Stimulated activated CD4-positive, alpha-beta T cell treated with anti-CD3 and anti-CD28 coated beads, TNF-alpha, amount 100 ng/mL, for 24 hours (primary cell): ENCODE measurements around the gene CNGA1.

Experiments
- DNase-seq, 3 experiments: peaks; one replicate each; pipeline ENCODE4 v3.0.0-alpha.2; 2020; ENCODE audit warnings: low read depth in 3 of 3

CNGA1 gene

DNA sequence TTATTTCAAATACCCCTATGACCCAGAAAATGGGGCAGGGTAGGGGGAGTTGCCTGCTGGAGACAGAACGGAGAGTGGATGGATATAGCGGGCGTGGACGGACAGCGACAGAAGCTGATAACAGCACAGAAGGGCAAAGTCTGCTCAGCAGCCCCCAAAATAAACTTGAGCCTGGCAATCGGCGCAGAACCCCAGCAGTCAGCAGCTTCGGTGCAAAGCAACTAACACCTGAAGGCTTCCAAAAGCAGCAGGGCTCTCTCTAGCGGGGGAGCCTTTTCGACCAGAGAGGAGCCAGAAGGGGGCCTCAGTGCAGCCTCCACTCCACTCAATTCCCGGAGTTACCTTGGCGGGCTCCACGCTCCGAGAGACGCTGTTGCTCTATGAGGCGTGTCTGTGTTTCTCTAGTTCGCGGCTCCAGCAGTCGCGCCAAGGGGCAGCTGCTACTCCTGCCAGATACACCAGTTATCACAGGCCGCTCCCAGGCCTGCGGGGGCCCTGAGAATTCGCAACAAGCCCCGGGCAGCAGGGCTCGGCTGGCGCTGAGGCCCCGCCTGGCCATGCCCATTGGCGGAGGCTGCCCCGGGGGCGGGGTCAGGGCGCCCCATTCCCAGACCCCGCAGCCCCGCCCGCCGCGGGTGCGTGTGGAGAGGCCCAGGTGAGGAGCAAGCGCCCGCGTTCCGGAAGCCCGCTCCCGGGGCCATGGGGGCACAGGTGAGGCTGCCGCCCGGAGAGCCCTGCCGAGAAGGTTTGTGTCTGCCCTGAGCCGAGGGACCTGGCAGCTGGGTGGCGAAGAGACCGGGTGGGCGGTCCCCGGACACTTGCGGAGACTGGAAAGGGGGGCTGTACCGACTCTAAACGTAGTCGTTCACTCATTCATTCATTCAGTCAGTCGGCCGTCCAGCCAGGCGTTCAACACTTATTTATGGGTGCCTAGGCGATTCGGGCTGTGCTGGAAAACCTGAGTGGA, at the start of gene CNGA1, which contains the start of gene NIPAL1:
Gene CNGA1, minus strand, starts transcription at position 541 of the 967 bp plus-strand sequence. CDS start 63,992 bp downstream, outside the sequence.
Gene NIPAL1, plus strand, starts transcription at position 632 of the 967 bp plus-strand sequence. Its CDS starts 68 bp downstream, at position 700.
- DNase-seq: peak; percentile 52 to 75 (median 57)

DNA sequence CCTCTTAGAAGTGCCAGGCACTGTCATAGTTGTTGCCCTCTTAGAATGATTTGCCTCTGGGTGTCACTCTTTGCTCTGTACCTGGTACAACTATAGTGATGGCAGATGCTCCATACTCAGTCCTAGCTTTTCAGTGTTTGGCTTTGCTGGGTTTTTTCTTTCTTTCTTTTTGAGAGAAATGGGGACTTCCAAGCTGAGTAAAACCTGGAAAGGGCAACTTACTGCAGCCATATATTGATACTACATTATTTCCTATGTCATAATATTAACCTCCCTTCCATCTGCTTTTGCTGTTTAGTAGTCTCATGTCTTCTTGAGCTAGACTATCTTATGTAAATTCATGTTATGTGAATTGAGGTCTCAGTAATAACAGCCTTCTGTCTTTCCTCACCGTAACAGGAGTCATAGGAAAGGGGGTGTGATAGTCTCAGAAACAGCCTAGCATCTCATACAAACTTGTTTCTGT, 49.1 kb upstream of the CNGA1 start:
- no peak for DNase-seq

DNA sequence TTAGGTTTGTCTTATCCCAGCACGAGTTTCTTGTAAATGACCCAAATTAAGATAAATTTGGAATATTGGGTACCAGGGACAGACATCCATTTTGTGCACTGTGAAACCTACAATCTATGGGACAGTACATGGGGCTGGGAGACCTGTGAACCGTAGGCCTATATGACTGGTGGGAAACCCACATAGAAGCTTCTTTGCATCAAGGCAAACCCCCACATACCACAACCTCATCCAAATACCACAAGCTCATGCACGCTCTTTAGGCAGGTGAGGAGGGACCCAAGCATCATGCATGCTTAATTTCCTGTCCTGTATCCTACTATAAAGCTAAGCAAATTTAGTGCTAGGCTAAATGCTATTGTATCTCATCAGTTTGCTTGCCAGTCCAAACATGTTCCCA, 47.9 kb upstream of the CNGA1 start:
- DNase-seq: no peak

DNA sequence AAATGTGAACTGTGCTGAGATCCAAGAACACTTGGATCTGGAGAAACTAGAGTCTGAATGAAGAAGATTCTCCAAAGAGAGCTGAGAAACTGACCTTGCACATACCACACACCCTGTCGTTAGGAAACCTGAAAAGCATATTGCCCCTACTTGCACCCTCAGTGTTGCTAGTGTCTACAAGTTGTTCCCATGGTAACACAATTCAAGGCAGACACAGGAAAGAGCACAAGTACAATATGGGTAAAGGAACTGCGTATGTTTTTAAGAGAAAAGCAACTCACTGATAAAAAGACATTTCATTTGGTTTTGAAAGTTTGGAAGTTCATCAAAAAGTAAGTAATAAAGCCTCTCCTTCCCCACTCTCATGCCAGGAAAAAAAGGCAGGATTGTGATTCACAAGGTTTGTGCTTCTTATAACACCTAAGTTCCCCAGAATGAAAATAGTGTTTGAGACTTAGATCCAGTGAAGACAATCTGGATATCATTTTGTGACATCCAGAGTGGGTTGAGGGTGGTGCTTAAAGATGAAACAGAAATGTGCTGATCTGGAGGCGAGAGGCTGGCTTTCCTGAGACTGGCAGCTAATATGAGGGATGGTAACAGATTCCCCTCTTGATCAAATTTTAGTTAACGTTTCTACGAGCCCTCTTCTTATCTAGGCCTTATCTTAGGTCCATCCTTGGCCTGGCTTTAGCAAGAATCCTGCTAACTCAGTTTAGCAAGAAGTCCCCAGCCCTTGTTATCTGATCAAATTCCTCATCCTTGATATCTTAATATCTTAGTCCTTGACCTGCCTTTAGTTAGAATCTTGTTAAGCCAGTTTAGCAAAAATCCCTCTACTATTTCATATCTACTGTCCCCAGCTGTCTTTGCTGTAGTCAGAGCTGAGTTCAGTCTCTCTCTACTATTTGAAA, 42.4 kb upstream of the CNGA1 start:
- DNase-seq: no peak

DNA sequence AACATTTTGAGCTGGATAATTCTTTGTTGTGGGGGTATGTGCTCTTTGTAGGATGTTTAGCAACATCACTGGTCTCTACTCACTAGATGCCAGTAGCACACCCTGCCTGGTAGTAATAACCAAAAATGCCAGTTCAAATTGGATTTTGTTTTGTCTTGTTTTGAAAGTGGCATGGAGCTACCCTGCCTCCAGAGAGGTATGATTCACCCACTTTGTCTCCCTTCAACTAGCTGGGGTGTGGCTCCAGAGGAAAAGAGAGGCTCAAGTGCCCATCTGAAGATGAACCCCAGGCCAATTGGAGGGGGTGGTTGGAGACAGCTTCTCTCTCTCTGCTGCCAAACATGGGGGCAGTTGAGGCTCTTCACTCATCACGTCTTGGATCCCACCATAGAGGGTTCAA, 34.6 kb upstream of the CNGA1 start:
- no peak for DNase-seq

DNA sequence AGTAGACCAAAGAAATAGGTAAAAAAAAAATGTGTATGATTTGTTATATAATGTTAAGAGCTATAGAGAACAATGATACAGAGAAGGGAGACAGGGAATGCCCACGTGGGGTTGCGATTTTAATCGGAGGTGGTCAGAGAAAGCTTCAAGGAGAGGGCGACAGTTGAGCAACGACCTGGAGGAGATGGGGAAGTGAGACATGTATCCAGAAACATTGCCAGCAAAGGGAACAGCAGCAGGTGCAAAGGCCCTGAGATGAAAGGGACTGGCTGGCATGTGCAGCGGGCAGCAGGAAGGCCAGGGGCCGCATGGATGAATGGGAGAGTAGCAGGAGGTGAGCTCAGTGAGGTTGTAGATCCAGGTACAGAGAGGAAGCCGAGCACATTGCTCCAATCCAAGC, 33.0 kb upstream of the CNGA1 start:
- no peak for DNase-seq

DNA sequence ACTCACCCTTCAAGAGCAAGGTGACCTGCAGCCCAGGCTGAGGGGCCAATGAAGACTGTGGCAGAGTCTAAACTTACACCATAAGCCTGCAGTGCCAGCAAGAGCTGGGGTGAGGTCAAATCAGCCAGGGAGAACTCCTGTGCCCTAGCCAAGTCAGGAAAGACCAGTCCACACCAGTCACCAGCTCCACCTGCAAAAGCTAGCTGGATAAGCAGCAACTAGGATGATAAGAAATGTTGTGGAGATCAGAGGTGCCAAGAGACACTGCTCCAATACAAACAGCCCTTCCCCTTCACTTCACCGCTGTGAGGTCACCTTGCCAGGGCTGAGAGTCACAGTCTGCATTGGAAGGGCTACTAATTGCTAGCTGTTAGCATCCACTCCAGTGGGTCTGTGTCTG, 31.4 kb upstream of the CNGA1 start:
- no peak for DNase-seq

DNA sequence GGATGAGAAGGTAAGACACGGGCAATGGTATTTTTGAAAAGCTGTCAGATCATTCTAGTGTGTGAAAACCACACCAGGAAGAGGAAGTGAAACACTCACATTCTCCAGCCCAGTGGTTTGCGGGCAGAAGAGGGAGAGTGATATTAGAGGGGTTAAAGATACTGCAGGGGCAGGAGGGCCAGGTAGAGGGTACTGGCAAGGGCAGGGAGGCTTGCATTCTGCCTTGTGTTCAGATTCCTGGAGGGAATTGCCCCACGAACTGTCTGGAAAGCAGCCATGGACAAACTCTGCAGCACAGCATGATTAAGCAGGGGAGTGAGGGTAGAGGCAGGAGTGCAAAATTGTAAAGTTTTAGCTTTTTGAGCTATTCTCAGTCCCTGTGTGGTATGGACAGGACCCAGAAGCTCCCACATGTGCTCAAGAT, 31.0 kb upstream of the CNGA1 start:
- peak; percentile 54 to 79 (median 60) for DNase-seq

DNA sequence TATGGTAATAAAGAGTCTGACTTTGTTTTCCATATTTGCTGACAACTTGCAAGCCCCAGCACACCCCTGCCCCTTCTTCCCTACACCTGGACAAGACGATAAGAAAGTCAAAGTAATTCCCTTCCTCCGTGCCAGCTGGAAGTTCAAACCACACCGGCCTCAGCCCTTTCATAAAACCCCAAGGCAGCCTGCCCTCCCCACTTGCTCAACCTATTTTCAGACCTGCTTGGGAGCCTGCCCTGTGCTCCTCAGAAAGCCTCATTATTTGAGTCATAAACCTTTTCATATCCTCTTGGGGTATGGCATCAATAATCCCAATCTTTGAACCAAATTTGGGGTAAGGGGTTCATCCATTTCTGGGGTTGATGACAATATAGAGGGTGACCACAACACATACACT, 29.6 kb upstream of the CNGA1 start:
- no peak for DNase-seq

DNA sequence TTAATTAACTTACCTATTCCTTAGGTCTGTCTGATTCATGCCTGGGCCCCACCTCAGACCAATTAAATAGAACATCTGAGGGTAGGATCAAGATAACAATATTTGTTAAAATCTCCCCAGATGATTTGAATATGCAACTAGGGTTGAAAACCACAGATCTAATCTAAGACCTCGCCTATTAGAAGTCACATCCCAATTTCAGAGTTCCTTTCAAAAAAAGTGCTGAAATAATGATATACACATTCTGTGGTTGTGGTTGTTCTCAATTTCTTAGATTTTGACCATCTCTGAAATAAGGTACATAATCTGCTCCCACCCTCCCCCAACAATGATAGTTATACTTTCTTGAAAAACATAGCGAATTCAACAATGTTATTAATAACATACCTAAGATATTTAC, 27.8 kb upstream of the CNGA1 start:
- DNase-seq: no peak

DNA sequence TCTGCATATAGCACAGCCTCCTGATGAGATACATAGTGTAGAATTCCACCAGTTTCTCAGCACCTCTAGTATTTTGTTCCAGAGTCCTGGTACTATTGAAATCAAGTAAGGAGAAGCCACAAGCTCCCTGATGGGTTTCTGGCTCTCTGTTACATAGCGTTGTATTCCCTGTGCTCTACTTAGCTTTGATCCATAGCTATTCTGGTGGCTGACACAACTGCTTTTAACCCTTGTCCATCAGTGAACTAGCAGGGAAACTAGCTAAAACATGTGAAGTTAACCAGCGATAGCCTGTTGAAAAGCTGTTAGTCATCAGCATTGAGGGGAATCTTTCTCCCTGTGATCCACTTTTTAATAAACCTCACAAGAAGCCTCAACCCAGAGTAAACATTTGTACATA, 27.0 kb upstream of the CNGA1 start:
- DNase-seq: no peak

DNA sequence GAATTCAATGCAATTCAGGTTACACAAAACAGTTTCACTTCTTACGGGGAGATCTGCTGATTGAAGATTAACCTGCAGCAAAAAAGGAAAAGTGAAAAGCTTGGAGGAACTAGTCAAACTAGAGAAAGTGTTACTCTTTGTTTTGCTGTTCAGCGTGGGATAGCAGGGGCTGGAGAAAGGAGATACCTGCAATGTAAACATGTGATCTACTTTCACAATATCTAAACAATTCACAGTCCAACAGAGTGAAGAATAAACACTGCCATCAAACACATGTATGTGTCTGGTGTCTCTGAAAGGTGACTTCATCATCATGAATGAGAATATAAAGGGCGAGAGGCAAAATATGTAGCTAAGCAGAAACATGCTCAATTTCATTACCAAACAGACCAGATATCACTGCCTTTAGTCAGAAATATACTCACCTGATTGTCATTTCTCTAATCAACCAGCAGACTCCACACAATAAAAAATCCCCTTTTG, 26.5 kb upstream of the CNGA1 start:
- no peak for DNase-seq

DNA sequence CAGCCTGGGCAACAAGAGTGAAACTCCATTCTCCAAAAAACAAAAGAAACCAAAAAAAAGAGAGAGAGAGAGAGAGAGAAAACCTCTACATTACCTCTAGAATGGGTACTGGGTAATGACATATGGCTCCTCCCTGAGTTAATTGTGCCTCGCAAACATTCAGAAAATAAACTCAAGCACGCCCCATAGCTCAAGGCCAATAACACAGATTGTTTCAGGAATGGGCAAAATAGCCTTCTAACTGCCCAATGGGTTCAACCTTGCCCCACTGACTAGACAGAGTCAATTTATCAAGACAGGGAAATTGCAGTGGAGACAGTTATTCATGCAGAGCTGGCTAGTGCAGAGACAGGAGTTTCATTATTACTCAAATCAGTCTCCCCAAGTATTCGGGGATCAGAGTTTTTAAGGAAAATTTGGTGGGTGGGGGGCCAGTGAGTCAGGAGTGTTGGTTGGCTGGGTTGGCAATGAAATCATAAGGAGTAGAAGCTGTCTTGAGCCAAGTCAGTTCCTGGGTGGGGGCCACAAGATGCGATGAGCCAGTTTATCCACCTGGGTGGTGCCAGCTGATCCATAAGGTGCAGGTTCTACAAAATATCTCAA, 25.2 kb upstream of the CNGA1 start:
- DNase-seq: peak in 1 of 3 experiments; percentile 51

DNA sequence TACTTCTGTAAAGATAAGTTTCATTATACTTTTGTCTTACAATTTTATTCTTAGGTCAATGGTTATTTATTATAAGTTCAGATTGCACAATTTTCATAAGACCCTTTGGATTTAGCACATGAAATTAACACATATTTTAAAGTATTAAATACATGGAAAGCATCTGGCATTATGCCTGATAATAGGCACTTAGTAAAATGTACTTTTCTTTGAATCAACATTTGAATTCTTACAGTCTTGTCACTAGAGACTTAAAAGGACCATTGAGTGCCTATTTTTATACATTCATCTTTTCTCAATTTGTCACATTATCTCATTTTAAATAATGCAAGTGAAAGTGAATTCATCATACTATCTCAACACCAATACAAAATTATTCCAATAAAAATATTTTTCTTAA, 23.1 kb upstream of the CNGA1 start:
- DNase-seq: no peak

DNA sequence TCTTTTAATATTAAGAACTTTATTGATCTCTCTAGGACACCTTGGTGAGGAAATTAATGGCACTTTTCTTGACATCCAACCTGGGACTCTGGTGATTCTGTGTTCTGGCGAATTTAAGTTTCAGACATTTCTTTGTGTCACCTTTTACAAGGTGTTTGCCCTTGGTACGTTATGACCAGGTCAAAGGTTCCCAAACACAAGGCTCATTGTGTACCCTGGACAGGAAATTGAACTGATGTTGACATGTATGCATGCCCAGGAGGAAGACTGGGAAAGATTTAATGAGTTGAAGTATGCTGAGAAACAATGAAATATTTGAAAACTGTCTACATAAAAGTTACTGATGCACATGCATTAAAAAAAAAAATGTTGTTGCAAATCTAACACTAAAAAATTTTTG, 22.2 kb upstream of the CNGA1 start:
- no peak for DNase-seq

DNA sequence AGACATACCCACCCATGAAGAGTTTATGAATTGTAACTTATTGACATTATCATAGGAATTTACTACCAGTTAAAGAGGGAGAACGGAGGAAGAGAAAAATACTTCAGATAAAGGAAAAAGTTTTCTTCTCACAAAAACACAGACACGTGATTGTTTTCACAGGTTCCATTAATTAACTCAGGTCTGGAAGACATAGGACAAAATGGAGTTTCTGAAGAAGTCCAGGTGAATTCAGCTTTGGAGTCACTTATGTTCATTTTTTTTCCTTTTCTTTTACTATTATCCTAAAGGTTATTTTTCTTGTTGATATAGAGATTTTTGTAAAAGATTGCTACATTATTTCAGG, 20.6 kb upstream of the CNGA1 start:
- no peak for DNase-seq

DNA sequence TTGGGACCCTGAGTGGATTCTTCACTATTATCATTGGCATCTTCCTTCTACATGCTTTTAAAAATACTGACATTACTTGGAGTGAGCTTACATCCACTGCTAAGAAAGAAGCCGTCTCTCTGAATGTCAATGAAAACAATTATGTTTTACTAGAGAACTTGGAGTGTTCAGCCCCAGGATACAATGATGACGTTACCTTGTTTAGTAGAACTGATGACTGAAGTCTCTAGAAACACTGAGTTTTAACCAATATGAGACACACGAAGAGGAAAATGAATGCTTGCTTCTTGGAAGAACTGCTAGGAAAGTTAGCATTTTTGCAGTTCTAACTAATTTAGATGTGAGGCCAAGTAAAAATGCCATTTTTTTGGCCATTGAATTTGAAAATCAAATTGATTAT, 19.5 kb upstream of the CNGA1 start:
- no peak for DNase-seq

DNA sequence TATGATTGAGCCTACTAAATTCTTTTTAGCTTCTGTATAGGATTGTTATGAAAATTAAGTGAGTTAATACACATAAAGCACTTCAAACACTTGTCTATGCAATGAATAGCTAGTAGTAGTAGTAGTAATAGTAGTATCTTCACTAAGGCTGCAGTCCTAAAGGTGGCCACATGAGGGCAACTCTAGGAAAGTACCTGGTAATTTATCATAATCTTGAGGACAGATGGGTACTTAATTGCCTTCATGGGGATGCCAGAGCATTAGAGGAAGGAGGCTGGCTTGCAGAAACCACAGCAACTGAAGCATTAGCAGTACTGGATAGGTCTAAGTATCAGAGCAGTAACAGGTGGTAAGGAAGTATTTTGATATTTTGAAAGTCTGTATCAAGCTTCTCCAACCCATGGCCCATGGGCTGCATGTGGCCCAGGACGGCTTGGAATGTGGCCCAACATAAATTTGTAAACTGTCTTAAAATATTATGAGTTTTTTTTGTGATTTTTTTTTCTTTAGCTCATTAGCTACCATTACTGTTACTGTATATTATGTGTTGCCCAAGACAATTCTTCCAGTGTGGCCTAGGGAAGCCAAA, 17.4 kb upstream of the CNGA1 start:
- DNase-seq: peak; percentile 34 to 54 (median 51)

DNA sequence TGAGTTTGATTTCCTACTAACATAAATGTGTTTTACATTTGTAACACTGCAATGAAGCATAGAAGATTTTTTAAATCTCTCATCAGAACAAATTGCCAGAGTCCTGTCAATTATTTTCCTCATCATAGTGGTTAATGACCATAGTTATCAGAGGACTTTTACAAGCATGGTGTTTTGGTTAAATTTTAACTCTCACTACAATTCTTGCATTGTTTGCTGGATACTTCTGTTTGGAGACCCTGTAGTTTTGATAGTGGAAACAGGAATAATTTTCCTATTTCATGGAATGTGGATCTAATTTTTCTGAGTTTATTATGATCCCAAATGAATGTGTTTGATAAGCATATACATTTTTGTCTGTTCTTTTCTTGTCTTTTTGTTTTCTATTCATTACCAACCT, 16.9 kb upstream of the CNGA1 start:
- DNase-seq: no peak

DNA sequence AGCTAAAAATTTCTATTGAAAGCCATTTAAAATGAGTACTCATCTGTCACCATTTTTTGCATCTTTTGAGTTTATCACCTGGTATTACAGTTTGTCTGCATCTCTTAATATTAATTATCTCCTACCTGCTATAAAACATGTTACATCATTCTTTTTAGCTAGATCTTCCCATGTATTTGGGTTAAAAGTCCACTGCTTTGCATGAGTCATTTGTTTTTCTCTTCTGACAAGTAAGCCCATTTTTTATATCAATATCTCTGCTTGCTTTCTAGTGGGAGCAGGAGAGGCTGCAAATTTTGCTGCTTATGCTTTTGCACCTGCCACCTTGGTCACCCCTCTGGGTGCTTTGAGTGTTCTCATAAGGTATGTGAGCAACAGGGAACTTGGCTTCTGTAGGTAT, 16.2 kb upstream of the CNGA1 start:
- no peak for DNase-seq

DNA sequence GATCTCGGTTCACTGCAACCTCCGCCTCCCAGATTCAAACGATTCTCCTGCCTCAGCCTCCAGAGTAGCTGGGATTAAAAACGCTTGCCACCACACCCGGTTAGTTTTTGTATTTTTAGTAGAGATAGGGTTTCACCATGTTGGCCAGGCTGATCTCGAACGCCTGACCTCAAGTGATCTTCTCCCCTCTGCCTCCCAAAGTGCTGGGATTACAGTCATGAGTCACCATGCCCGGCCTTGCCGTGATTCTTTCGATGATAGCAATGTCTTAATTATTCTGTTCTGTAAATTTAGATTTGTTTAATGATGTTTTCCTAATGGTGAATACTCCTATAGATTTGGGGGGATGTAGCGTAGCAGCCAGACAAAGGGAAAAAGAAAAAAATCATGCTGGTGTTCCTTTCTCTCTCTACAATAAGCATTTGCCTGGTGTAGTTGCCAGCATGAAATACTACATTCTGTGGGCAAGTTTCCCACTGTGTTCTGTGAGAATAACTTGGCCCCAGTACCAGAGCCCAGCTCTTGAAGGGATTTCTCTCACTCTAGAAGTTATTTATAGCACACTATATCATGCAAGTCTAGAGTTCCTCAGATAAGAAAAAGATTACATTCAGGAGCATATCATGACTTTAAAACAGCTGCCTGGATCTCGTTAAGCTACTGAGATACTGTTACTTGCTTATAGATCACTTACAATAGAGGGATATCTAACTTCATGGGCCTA, 15.5 kb upstream of the CNGA1 start:
- no peak for DNase-seq
